ENCODE results near the gene SNX30. TPM values are rescaled to one million over a fixed set of nuclear protein-coding genes. Genes with fewer than 3 reads are reported as not detected.

Gene SNX30
- total RNA-seq, 1 donor from 2014 or later, result 67.5 TPM

GRCh38 chr9:112815868-112816267, 65.3 kb downstream of the SNX30 start:
- intact Hi-C loops (cut with DNase I), result no loop called here
- ATAC-seq, result no peak

GRCh38 chr9:112817860-112818203, 67.3 kb downstream of the SNX30 start:
- Histone ChIP-seq H3K9me3 (no peaks in the 10 kb centered on the region), H3K36me3 (peaks cover 26% of the 10 kb centered on the region), H3K4me1 (peaks cover 23% of the 10 kb centered on the region), H3K27me3 (ENCODE audit: low read depth) (no peaks in the 10 kb centered on the region), H3K4me3 (peak overlapping the region; percentile 13), H3K27ac (peak overlapping the region; percentile 33)
- intact Hi-C loops (cut with DNase I), result no loop called here
- ATAC-seq (no peak), DNase-seq (no peak)
- TF ChIP-seq CTCF (IDR thresholded peaks at IDR 0.05), result no peak

More at GRCh38 chr9:112815868-112816267, 65.3 kb downstream of the SNX30 start:
- TF ChIP-seq CTCF (IDR thresholded peaks at IDR 0.05), result no peak
- Histone ChIP-seq H3K4me1 (peaks cover 28% of the 10 kb centered on the region), H3K4me3 (no peak overlapping the region), H3K27me3 (ENCODE audit: low read depth) (no peaks in the 10 kb centered on the region), H3K27ac (no peak overlapping the region), H3K36me3 (peaks cover 16% of the 10 kb centered on the region), H3K9me3 (no peaks in the 10 kb centered on the region)
- no peak for DNase-seq

DNA sequence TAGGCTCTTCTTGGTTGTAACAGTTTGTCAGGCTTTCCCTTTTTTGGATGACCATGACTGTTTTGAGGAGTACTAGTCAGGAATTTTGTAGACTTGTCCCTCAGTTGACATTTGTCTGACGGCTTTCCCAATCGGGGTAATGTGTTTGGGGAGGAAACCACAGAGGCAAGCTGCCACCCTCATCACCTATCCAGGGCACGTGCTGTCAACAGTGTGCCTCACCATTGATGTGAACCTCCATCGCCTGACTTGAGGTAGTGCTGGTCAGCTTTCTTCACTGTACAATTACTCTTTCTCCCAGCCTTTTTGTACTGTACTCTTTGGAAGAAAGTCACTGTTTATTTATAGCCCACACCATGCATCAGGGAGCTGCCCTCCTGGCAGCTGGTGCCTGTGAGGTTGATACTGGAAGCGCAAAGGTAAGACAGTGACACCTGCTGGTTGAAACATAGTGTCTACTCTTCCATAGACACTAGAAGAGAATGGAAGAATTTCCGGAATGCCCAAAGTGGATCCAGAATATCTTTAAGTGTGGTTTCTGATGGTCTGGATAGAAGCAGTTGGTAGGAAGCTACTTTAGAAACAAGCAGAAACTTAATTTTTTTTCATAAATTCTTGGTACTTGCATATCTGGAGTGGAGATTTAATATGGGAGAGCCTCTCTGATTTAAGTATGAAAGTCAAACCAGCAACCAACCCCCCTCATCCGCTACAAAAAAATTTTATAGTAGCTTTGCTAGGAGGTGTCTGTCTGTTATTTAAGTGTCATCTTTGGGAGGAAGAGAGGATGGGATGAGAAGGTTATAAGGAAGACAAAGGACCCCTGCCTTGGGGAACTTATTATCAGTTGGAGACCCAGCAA, 69.3 kb downstream of the SNX30 start:
- DNase-seq (no peak), ATAC-seq (peak; percentile 87 to 88)
- peak; percentile 72 for TF ChIP-seq CTCF (IDR thresholded peaks at IDR 0.05)
- Histone ChIP-seq H3K27ac (no peak overlapping the region), H3K27me3 (ENCODE audit: low read depth) (no peaks in the 10 kb centered on the region), H3K4me3 (no peak overlapping the region), H3K36me3 (peaks cover 26% of the 10 kb centered on the region), H3K9me3 (no peaks in the 10 kb centered on the region), H3K4me1 (peaks cover 23% of the 10 kb centered on the region)
- intact Hi-C loops (cut with DNase I), result no loop called here

DNA sequence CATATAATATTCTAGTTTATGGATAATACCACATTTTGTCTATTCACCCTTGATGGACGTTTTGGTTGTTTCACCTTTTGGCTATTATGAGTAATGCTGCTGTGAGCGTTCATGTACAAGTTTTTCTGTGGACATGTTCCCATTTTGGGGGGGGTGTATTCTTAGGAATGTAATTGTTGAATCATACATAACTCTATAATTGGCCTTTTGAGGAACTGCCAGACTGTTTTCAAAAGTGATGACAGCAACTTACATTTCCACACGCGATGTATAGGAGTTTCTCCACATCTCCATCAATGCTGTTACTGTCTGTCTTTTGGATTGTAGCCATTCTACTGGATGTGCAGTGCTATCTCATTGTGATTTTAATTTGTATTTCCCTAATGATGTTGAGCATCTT, 70.3 kb downstream of the SNX30 start:
- Histone ChIP-seq H3K9me3 (no peaks in the 10 kb centered on the region), H3K4me1 (peaks cover 22% of the 10 kb centered on the region), H3K27me3 (ENCODE audit: low read depth) (no peaks in the 10 kb centered on the region), H3K27ac (no peak overlapping the region), H3K36me3 (peaks cover 26% of the 10 kb centered on the region), H3K4me3 (no peak overlapping the region)
- ATAC-seq (no peak), DNase-seq (no peak)
- intact Hi-C loops (cut with DNase I), result no loop called here
- no peak for TF ChIP-seq CTCF (IDR thresholded peaks at IDR 0.05)

- H3K9me3 ChIP-seq, result no peaks in the 10 kb centered on the region
- intact Hi-C loops (cut with DNase I), result no loop called here
- no peak overlapping the region for H3K27ac ChIP-seq
- H3K4me1 ChIP-seq, result peaks cover 5% of the 10 kb centered on the region
- ATAC-seq (no peak), DNase-seq (no peak)
- H3K36me3 ChIP-seq, result peaks cover 26% of the 10 kb centered on the region
- no peaks in the 10 kb centered on the region for H3K27me3 ChIP-seq (ENCODE audit: low read depth)
- no peak for TF ChIP-seq CTCF (IDR thresholded peaks at IDR 0.05)
- H3K4me3 ChIP-seq, result no peak overlapping the region
These were observed 72.1 kb downstream of the SNX30 start for GRCh38 chr9:112822618-112823017.

Data from lower lobe of right lung (tissue), 2 donors.